Gastrocnemius medialis (tissue), 4 donors: Measurements from ENCODE around the gene ATP10B. TPM values are rescaled to one million over a fixed set of nuclear protein-coding genes. Genes with fewer than 3 reads are reported as not detected.

Experiments
- ATAC-seq, 2 donors: fragments of 150-250 bp; one replicate each; pipeline ENCODE4 v1.9.1; 2016
- DNase-seq, 2 donors: peaks; one replicate each; pipeline ENCODE4 v3.0.0-alpha.2; 2019
- H3K27ac ChIP-seq, 4 donors: fragments of 200-600 bp; sonication (generic); 1 replicate in 1 of 4; 2 replicates in 3 of 4; pipeline ENCODE4 v1.5.1; 2016 to 2018; ENCODE audit warnings: mild to moderate bottlenecking in 2 of 4, moderate library complexity in 1 of 4
- H3K27me3 ChIP-seq, 3 donors: fragments of 200-600 bp; sonication (generic) in 2 of 3; 1 replicate in 1 of 3; 2 replicates in 2 of 3; pipeline versions ENCODE4 v1.5.1 to v1.6.0; 2016 to 2019; ENCODE audit warnings: mild to moderate bottlenecking in 1 of 3, moderate library complexity in 1 of 3
- H3K36me3 ChIP-seq, 2 donors: fragments of 200-600 bp; sonication (generic) in 1 of 2; one replicate each; pipeline ENCODE4 v1.5.1; 2017 to 2018
- H3K4me1 ChIP-seq, 2 donors: fragments of 200-600 bp; sonication (generic) in 1 of 2; one replicate each; pipeline ENCODE4 v1.5.1; 2016 to 2017; ENCODE audit warnings: mild to moderate bottlenecking in 2 of 2
- H3K4me3 ChIP-seq, 4 donors: fragments of 200-600 bp; sonication (generic) in 3 of 4; 1 replicate in 1 of 4; 2 replicates in 3 of 4; pipeline ENCODE4 v1.5.1; 2016 to 2019; ENCODE audit warnings: mild to moderate bottlenecking in 2 of 4
- H3K9me3 ChIP-seq, 3 donors: fragments of 200-600 bp; sonication (generic) in 2 of 3; 1 replicate in 1 of 3; 2 replicates in 2 of 3; pipeline ENCODE4 v1.5.1; 2016 to 2019
- CTCF ChIP-seq, 5 experiments: fragments of 450-650 bp in 3 of 5; fragments of 200-600 bp in 2 of 5; sonication (generic) in 2 of 5; IDR thresholded peaks in 4 of 5; conservative IDR thresholded peaks in 1 of 5; 1 replicate in 4 of 5; 2 replicates in 1 of 5; pipeline ENCODE4 v1.5.1; 2016 to 2019; ENCODE audit warnings: antibody characterized with exemption in 5 of 5, mild to moderate bottlenecking in 3 of 5, moderate library complexity in 3 of 5
- POLR2A ChIP-seq, 2 donors: fragments of 450-650 bp; IDR thresholded peaks; one replicate each; pipeline ENCODE4 v1.6.1; 2017; ENCODE audit warnings: antibody characterized with exemption in 2 of 2, mild to moderate bottlenecking in 2 of 2, moderate library complexity in 2 of 2
- in situ Hi-C, 4 donors: fragments of 200-750 bp; cut with MboI; loops; one replicate each; pipeline versions ENCODE4 v1.15.0 to v1.8.0; 2017; ENCODE audit warnings: low sequenced_read_pairs in 4 of 4
- intact Hi-C: fragments of 100-400 bp; cut with DNase I; formaldehyde crosslinking; loops from one replicate; pipeline ENCODE4 v1.15.1; 2023; ENCODE audit warnings: low total_unique reads
- total RNA-seq, 4 donors: library from RNA; depleted of rRNA; stranded (reverse); fragments of >200 nt; gene quantifications; one replicate each; pipeline versions ENCODE4 v1.1.0 to v1.2.3, GENCODE V29; 2016

ATP10B gene
- total RNA-seq, 4 donors from 2014 or later, result 0.63 TPM; not detected in 3

GRCh38 chr5:160605266-160605665 lies 246.7 kb downstream of the ATP10B start:
- no peak for ATAC-seq
- TF ChIP-seq CTCF (IDR thresholded peaks at IDR 0.05 in 4 of 5, conservative IDR thresholded peaks at IDR 0.05 in 1 of 5), result no peak
- TF ChIP-seq POLR2A (IDR thresholded peaks at IDR 0.05), result no peak
- intact Hi-C loops (no loop called here), in situ Hi-C loops (no loop called here)
- no peak overlapping the region for H3K4me3 ChIP-seq
- H3K36me3 ChIP-seq, result no peaks in the 10 kb centered on the region
- H3K9me3 ChIP-seq, result no peaks in the 10 kb centered on the region
- no peaks in the 10 kb centered on the region for H3K27me3 ChIP-seq
- no peak overlapping the region for H3K27ac ChIP-seq
- DNase-seq, result no peak
- H3K4me1 ChIP-seq, result no peaks in the 10 kb centered on the region

GRCh38 chr5:160604484-160604883 lies 247.5 kb downstream of the ATP10B start:
- no peak for TF ChIP-seq POLR2A (IDR thresholded peaks at IDR 0.05)
- no peak for TF ChIP-seq CTCF (IDR thresholded peaks at IDR 0.05 in 4 of 5, conservative IDR thresholded peaks at IDR 0.05 in 1 of 5)
- in situ Hi-C loops, result no loop called here
- no peaks in the 10 kb centered on the region for H3K36me3 ChIP-seq

GRCh38 chr5:160602744-160603143 lies 249.3 kb downstream of the ATP10B start:
- Histone ChIP-seq H3K4me1 (no peaks in the 10 kb centered on the region), H3K36me3 (no peaks in the 10 kb centered on the region), H3K27me3 (no peaks in the 10 kb centered on the region), H3K27ac (no peak overlapping the region), H3K9me3 (no peaks in the 10 kb centered on the region), H3K4me3 (no peak overlapping the region)
- DNase-seq (no peak), ATAC-seq (no peak)
- in situ Hi-C loops, result no loop called here
- TF ChIP-seq CTCF (IDR thresholded peaks at IDR 0.05 in 4 of 5, conservative IDR thresholded peaks at IDR 0.05 in 1 of 5), result no peak
- no peak for TF ChIP-seq POLR2A (IDR thresholded peaks at IDR 0.05)
- intact Hi-C loops, result no loop called here

More at GRCh38 chr5:160604484-160604883, 247.5 kb downstream of the ATP10B start:
- no peaks in the 10 kb centered on the region for H3K27me3 ChIP-seq
- ATAC-seq, result no peak
- DNase-seq, result no peak
- intact Hi-C loops, result no loop called here
- H3K27ac ChIP-seq, result no peak overlapping the region
- no peaks in the 10 kb centered on the region for H3K4me1 ChIP-seq
- H3K9me3 ChIP-seq, result no peaks in the 10 kb centered on the region
- H3K4me3 ChIP-seq, result no peak overlapping the region

- in situ Hi-C loops, result no loop called here
Observed at GRCh38 chr5:160601046-160601445, 251.0 kb downstream of the ATP10B start.

More at GRCh38 chr5:160601046-160601445, 251.0 kb downstream of the ATP10B start:
- TF ChIP-seq POLR2A (IDR thresholded peaks at IDR 0.05), result no peak
- TF ChIP-seq CTCF (IDR thresholded peaks at IDR 0.05 in 4 of 5, conservative IDR thresholded peaks at IDR 0.05 in 1 of 5), result no peak
- no peaks in the 10 kb centered on the region for H3K27me3 ChIP-seq
- H3K4me3 ChIP-seq, result no peak overlapping the region
- no peaks in the 10 kb centered on the region for H3K9me3 ChIP-seq
- H3K4me1 ChIP-seq, result no peaks in the 10 kb centered on the region
- H3K36me3 ChIP-seq, result no peaks in the 10 kb centered on the region
- no peak for ATAC-seq
- intact Hi-C loops, result no loop called here
- DNase-seq, result no peak
- no peak overlapping the region for H3K27ac ChIP-seq
